WERI-Rb-1 (cell line): ENCODE results near the gene PKD1L1.
"Not testable (repeated sequence)": the region's sequence is repeated elsewhere in the genome, so short reads cannot be mapped to it uniquely, and the experiment has no call there.

Source experiments
- DNase-seq: peaks from one replicate; pipeline ENCODE4 v3.0.0-alpha.2; 2020
- H3K27ac ChIP-seq: fragments of 250-450 bp; sonication (Bioruptor Pico); 2 replicates; pipeline ENCODE4 v1.5.1; 2020; ENCODE audit warnings: mild to moderate bottlenecking, moderate library complexity
- H3K27me3 ChIP-seq: fragments of 250-450 bp; sonication (Bioruptor Pico); 2 replicates; pipeline ENCODE4 v1.5.1; 2021; ENCODE audit warnings: mild to moderate bottlenecking, low read depth, moderate library complexity; ENCODE audit not compliant: insufficient read depth, severe bottlenecking
- H3K36me3 ChIP-seq: fragments of 250-450 bp; sonication (Bioruptor Pico); 2 replicates; pipeline ENCODE4 v1.5.1; 2020; ENCODE audit warnings: mild to moderate bottlenecking, moderate library complexity
- H3K4me3 ChIP-seq: 2 replicates; pipeline ENCODE4 v1.5.1; 2011; ENCODE audit warnings: low read depth, mild to moderate bottlenecking, control low read depth, low read length
- H3K9me3 ChIP-seq: fragments of 250-450 bp; sonication (Bioruptor Pico); 2 replicates; pipeline ENCODE4 v1.5.1; 2021; ENCODE audit warnings: mild to moderate bottlenecking, moderate library complexity; ENCODE audit not compliant: severe bottlenecking
- TF ChIP-seq, protein P1 (sequence below): IDR thresholded peaks from 2 replicates; pipeline ENCODE4 v1.5.1; 2011; ENCODE audit warnings: low read depth, mild to moderate bottlenecking, control low read depth, inconsistent platforms, low read length

PKD1L1 gene

DNA sequence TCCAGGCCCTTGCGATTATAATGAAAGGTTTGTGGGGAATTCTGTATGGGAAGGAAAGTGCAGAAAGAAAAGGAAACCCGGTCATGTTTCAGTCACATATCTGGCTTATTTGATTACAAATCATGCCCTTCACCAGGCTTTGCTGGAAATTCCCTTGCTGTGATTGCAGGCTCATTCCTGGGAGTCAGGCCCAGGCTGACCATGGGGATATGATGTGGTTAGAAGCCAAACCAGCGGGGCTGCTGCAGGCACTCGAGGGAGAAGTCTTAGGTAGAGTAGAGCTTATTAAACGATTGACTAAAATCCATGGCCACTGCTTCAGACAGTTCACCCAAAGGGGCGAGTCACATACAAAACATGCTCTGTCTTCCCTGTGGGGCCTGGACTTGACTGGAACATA lies 16.2 kb downstream of the PKD1L1 start:
- no peak for DNase-seq

DNA sequence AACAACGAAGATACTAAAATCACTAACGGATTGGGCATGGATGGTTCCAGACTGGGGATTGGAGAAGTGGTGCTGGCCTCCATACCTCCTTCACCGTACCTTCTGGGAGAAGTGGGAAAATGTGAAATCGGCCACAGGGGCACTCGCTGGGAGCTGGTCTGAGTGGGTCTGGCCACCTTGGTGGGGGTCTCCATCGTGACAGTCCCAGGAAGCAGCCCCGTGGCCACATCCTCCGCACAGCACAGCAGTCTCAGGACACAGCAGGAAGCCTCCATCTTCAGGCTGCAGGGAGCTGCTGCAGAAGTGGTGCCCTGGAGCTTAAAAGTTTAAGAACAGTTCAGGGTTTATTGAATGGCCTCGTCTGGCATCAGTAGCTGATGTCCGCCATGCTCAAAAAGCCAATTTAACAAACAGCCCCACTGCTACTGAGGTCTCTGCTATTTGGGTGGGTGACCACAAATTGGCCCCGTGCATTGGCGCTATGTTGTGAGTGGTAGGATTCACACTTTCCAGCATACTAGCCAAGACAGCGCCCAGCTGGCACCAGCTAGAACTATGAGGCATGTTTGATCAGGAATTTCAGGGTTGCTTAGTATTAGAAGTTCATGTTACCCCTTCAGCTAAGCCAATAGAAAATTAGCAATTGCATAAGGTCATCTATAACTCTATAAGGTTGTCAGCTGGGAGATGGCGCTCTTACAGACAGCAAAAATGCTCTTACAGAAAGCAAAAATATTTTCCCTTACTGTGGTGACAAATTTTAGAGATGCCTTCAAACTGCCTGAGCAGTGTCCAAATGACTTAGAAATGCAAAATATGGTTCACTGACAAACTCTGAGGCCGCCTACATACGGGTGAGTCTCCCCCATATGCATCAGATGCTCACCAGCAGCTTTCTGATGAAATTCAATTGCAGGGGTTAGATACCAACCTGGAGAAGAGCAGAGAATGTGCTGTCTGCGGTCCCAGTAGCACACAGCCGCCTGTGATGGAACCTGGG lies 17.0 kb downstream of the PKD1L1 start:
- Histone ChIP-seq H3K9me3 (no peaks in the 10 kb centered on the region), H3K36me3 (no peaks in the 10 kb centered on the region), H3K4me3 (no peak overlapping the region), H3K27me3 (no peaks in the 10 kb centered on the region), H3K27ac (no peak overlapping the region)
- TF ChIP-seq, protein P1, sequence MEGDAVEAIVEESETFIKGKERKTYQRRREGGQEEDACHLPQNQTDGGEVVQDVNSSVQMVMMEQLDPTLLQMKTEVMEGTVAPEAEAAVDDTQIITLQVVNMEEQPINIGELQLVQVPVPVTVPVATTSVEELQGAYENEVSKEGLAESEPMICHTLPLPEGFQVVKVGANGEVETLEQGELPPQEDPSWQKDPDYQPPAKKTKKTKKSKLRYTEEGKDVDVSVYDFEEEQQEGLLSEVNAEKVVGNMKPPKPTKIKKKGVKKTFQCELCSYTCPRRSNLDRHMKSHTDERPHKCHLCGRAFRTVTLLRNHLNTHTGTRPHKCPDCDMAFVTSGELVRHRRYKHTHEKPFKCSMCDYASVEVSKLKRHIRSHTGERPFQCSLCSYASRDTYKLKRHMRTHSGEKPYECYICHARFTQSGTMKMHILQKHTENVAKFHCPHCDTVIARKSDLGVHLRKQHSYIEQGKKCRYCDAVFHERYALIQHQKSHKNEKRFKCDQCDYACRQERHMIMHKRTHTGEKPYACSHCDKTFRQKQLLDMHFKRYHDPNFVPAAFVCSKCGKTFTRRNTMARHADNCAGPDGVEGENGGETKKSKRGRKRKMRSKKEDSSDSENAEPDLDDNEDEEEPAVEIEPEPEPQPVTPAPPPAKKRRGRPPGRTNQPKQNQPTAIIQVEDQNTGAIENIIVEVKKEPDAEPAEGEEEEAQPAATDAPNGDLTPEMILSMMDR: no peak
- DNase-seq: no peak

More for the DNA sequence above, 16.2 kb downstream of the PKD1L1 start:
- Histone ChIP-seq H3K36me3 (no peaks in the 10 kb centered on the region), H3K4me3 (no peak overlapping the region), H3K9me3 (no peaks in the 10 kb centered on the region), H3K27ac (no peak overlapping the region), H3K27me3 (no peaks in the 10 kb centered on the region)
- TF ChIP-seq, protein P1: no peak

DNA sequence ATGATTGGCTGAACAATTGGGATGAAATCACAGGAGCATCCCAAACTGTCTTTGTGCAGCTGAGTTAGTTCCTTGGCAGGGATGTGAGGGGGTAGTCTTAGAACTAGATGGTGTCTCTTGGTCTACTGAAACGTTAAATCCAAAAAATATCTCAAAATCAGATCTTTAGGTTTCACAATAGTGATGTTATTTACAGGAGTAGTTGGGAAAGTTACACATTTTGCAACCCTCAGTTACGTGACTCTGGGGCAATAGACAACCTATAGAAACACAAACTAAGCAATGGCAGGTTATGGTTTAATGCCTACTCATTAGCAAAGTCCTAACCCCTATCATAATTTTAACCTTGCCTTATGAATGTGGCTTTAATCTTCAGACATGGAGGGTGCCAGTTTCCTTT lies 24.0 kb downstream of the PKD1L1 start:
- no peak overlapping the region for H3K4me3 ChIP-seq
- TF ChIP-seq, protein P1: no peak

DNA sequence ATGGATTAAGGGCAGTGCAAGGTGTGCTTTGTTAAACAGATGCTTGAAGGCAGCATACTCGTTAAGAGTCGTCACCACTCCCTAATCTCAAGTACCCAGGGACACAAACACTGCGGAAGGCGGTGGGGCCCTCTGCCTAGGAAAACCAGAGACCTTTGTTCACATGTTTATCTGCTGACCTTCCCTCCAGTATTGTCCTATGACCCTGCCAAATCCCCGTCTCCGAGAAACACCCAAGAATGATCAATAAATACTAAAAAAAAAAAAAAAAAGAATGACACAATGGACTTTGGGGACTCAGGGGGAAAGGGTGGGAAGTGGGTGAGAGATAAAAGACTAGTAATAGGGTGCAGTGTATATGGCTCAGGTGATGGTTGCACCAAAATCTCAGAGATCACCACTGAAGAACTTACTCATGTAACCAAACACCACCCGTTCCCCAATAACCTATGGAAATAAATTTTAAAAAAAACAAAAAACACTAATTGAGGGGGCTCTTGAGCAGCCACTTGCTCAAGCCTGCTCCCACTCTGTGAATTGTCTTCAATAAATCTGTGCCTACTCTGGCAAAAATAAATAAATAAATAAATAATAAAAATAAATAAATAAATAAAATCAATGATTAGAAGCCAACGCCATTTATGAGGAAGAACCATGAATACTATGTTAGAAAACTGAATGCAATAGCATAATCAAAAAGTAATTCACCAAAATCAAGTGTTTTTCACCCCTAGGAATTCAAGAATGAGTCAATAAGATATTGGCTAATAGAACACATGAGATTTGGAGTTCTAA lies 25.0 kb downstream of the PKD1L1 start:
- H3K27ac ChIP-seq, H3K4me3 ChIP-seq, H3K9me3 ChIP-seq, H3K27me3 ChIP-seq, H3K36me3 ChIP-seq, DNase-seq: not testable (repeated sequence)

More for the DNA sequence above, 24.0 kb downstream of the PKD1L1 start:
- H3K9me3 ChIP-seq: no peaks in the 10 kb centered on the region
- H3K27ac ChIP-seq: no peak overlapping the region
- H3K27me3 ChIP-seq: no peaks in the 10 kb centered on the region
- H3K36me3 ChIP-seq: no peaks in the 10 kb centered on the region
- no peak for DNase-seq

DNA sequence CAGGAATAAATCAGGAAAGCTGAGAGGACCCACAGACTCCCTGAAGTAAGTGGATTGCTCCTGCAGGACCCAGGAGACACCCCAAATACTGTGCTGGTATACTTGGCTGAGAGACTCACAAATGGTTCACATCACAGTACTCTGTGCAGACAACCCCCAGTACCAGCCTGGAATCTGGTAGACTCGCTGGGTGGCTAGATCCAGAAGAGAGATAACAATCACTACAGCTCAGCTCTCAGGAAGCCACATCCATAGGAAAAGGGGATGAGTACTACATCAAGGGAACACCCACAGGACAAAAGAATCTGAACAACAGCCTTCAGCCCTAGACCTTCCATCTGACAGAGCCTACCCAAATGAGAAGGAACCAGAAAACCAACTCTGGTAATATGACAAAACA lies 31.8 kb downstream of the PKD1L1 start:
- not testable (repeated sequence) for H3K27ac ChIP-seq, H3K4me3 ChIP-seq, H3K27me3 ChIP-seq, DNase-seq, H3K36me3 ChIP-seq, H3K9me3 ChIP-seq

DNA sequence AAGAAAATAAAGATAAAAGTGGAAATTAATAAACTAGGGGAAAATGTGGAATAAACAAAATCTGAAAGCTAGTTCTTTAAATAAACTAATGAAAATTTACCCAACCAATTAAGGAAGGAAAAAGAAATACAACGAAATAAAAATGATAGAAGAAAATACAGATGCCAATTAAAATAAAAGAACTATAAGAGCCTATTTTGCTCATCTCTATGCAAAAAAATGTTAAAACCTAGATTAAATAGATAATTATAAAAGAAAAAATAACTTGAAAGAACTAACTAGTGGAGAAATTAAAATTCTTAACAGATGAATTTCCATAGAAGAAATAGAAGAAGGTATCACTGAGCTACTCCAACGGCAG lies 32.7 kb downstream of the PKD1L1 start:
- DNase-seq: no peak
- Histone ChIP-seq H3K36me3 (no peaks in the 10 kb centered on the region), H3K4me3 (no peak overlapping the region), H3K27ac (no peak overlapping the region), H3K27me3 (no peaks in the 10 kb centered on the region), H3K9me3 (no peaks in the 10 kb centered on the region)
- TF ChIP-seq, protein P1: no peak
